Measurements from ENCODE around the gene CST4.
"Not testable (repeated sequence)": the region's sequence is repeated elsewhere in the genome, so short reads cannot be mapped to it uniquely, and the experiment has no call there.

Gene CST4

GRCh38 chr20:23641936-23642751, 46.7 kb downstream of the CST4 start:
- peak; percentile 57 for DNase-seq (ENCODE audit: low spot score)

GRCh38 chr20:23640671-23641667, 47.9 kb downstream of the CST4 start:
- DNase-seq (ENCODE audit: low spot score), result no peak

GRCh38 chr20:23640018-23640601, 48.7 kb downstream of the CST4 start:
- DNase-seq (ENCODE audit: low spot score), result no peak

- DNase-seq (ENCODE audit: low spot score), result no peak
Observed at GRCh38 chr20:23639490-23639958, 49.3 kb downstream of the CST4 start.

GRCh38 chr20:23638309-23638708, 50.5 kb downstream of the CST4 start:
- DNase-seq (ENCODE audit: low spot score), result no peak

- DNase-seq (ENCODE audit: low spot score), result peak; percentile 97
Observed at GRCh38 chr20:23637282-23638221, 51.3 kb downstream of the CST4 start, which contains the start of gene CST3. Gene CST3 (minus strand): TSS chr20:23637955. CDS start chr20:23637862, 93 bp downstream.

- no peak for DNase-seq (ENCODE audit: low spot score)
Observed at GRCh38 chr20:23636908-23637281, 51.9 kb downstream of the CST4 start.

- no peak for DNase-seq (ENCODE audit: low spot score)
Observed at GRCh38 chr20:23636182-23636907, 52.5 kb downstream of the CST4 start.

- DNase-seq (ENCODE audit: low spot score), result not testable (repeated sequence)
Observed at GRCh38 chr20:23635768-23636090, 53.1 kb downstream of the CST4 start.
